ENCODE results near the gene INTS3.
"Not testable (repeated sequence)": the region's sequence is repeated elsewhere in the genome, so short reads cannot be mapped to it uniquely, and the experiment has no call there.

Gene INTS3

DNA sequence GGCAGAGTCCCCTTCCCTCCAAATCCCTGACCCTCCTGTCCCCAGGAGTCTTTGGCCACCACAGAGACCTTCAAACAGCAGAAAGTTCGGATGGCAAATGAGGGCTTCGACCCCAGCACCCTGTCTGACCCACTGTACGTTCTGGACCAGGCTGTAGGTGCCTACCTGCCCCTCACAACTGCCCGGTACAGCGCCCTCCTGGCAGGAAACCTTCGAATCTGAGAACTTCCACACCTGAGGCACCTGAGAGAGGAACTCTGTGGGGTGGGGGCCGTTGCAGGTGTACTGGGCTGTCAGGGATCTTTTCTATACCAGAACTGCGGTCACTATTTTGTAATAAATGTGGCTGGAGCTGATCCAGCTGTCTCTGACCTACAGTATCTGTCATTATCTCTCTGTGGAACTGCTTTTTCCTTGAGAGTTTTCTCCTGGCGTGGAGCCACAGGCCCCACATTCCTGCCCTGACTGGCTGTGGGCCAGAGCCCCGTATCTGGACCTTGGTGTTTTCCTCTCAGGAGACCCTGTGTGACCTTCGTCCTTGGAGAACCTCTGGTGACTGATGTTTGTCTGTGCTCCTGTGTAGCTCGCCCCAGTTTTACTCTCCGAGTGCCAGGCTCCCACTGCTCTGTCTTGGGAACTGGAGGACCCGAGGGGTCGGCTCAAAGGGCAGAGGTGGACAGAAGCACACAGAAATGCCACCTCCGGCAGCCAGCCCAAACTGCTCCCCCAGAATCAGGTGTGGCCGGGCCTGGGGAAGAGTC lies 52.1 kb downstream of the INTS3 start:
- H3K36me3 ChIP-seq (ENCODE audit: control insufficient read depth in 2 of 2, insufficient read depth in 2 of 2, low read length in 2 of 2) = peaks cover 0 to 4% of the 10 kb centered on the region in 2 donors
- peaks cover 54% of the 10 kb centered on the region for H3K4me1 ChIP-seq (ENCODE audit: control insufficient read depth, insufficient read depth, low read length)
- no peak overlapping the region for H3K9ac ChIP-seq (ENCODE audit: low read length in 2 of 2)
- no peak overlapping the region for H3K27ac ChIP-seq (ENCODE audit: low read length)
- no peaks in the 10 kb centered on the region for H3K9me3 ChIP-seq (ENCODE audit: control insufficient read depth in 2 of 2, low read length in 2 of 2)
- no peak overlapping the region for H3K4me3 ChIP-seq (ENCODE audit: low read length in 2 of 2)
- H3K27me3 ChIP-seq (ENCODE audit: control insufficient read depth in 1 of 2, insufficient read depth in 2 of 2, low read length in 2 of 2) = no peaks in the 10 kb centered on the region

- Histone ChIP-seq H3K27ac (ENCODE audit: low read length) (no peak overlapping the region), H3K4me1 (ENCODE audit: control insufficient read depth, insufficient read depth, low read length) (peaks cover 50% of the 10 kb centered on the region), H3K36me3 (ENCODE audit: control insufficient read depth in 2 of 2, insufficient read depth in 2 of 2, low read length in 2 of 2) (peaks cover 0 to 4% of the 10 kb centered on the region in 2 donors), H3K9me3 (ENCODE audit: control insufficient read depth in 2 of 2, low read length in 2 of 2) (no peaks in the 10 kb centered on the region), H3K4me3 (ENCODE audit: low read length in 2 of 2) (no peak overlapping the region), H3K27me3 (ENCODE audit: control insufficient read depth in 1 of 2, insufficient read depth in 2 of 2, low read length in 2 of 2) (no peaks in the 10 kb centered on the region), H3K9ac (ENCODE audit: low read length in 2 of 2) (no peak overlapping the region)
These were observed 52.7 kb downstream of the INTS3 start for GRCh38 chr1:153780551-153780950.

DNA sequence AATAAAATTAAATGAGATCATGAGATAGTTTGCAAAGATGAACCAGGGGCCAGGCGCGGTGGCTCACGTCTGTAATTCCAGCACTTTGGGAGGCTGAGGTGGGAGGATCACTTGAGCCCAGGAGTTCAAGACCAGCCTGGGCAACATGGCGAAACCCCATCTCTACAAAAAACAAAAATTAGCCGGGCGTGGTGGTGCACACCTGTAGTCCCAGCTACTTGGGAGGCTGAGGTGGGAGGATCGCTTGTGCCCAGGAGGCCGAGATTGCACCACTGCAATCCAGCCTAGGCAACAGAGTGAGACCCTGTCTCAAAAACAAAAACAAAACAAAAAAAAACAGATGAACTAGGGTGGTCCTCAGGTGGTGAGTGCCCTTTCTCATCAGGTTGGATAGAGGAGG lies 54.8 kb downstream of the INTS3 start:
- not testable (repeated sequence) for H3K9me3 ChIP-seq (ENCODE audit: control insufficient read depth in 2 of 2, low read length in 2 of 2); H3K36me3 ChIP-seq (ENCODE audit: control insufficient read depth in 2 of 2, insufficient read depth in 2 of 2, low read length in 2 of 2); H3K27me3 ChIP-seq (ENCODE audit: control insufficient read depth in 1 of 2, insufficient read depth in 2 of 2, low read length in 2 of 2)
- H3K27ac ChIP-seq (ENCODE audit: low read length) = peak overlapping the region; percentile 97
- H3K9ac ChIP-seq (ENCODE audit: low read length in 2 of 2) = peak overlapping the region; percentile 84 to 87
- H3K4me3 ChIP-seq (ENCODE audit: low read length in 2 of 2) = peak overlapping the region; percentile 72 to 81
- H3K4me1 ChIP-seq (ENCODE audit: control insufficient read depth, insufficient read depth, low read length) = peaks cover 29% of the 10 kb centered on the region

GRCh38 chr1:153783233-153784190 lies 55.7 kb downstream of the INTS3 start:
- H3K27me3 ChIP-seq (ENCODE audit: control insufficient read depth in 1 of 2, insufficient read depth in 2 of 2, low read length in 2 of 2) = no peaks in the 10 kb centered on the region
- H3K9ac ChIP-seq (ENCODE audit: low read length in 2 of 2) = peak overlapping the region; percentile 84 to 87

GRCh38 chr1:153786038-153786790 lies 58.4 kb downstream of the INTS3 start:
- no peaks in the 10 kb centered on the region for H3K27me3 ChIP-seq (ENCODE audit: control insufficient read depth in 1 of 2, insufficient read depth in 2 of 2, low read length in 2 of 2)
- H3K9me3 ChIP-seq (ENCODE audit: control insufficient read depth in 2 of 2, low read length in 2 of 2) = no peaks in the 10 kb centered on the region
- no peaks in the 10 kb centered on the region for H3K36me3 ChIP-seq (ENCODE audit: control insufficient read depth in 2 of 2, insufficient read depth in 2 of 2, low read length in 2 of 2)
- peaks cover 35% of the 10 kb centered on the region for H3K4me1 ChIP-seq (ENCODE audit: control insufficient read depth, insufficient read depth, low read length)
- no peak overlapping the region for H3K9ac ChIP-seq (ENCODE audit: low read length in 2 of 2)
- no peak overlapping the region for H3K4me3 ChIP-seq (ENCODE audit: low read length in 2 of 2)
- H3K27ac ChIP-seq (ENCODE audit: low read length) = no peak overlapping the region

More at GRCh38 chr1:153783233-153784190, 55.7 kb downstream of the INTS3 start:
- H3K27ac ChIP-seq (ENCODE audit: low read length) = peak overlapping the region; percentile 97
- H3K4me1 ChIP-seq (ENCODE audit: control insufficient read depth, insufficient read depth, low read length) = peaks cover 20% of the 10 kb centered on the region
- H3K36me3 ChIP-seq (ENCODE audit: control insufficient read depth in 2 of 2, insufficient read depth in 2 of 2, low read length in 2 of 2) = peaks cover 0 to 4% of the 10 kb centered on the region in 2 donors
- peak overlapping the region; percentile 72 to 81 for H3K4me3 ChIP-seq (ENCODE audit: low read length in 2 of 2)
- no peaks in the 10 kb centered on the region for H3K9me3 ChIP-seq (ENCODE audit: control insufficient read depth in 2 of 2, low read length in 2 of 2)

DNA sequence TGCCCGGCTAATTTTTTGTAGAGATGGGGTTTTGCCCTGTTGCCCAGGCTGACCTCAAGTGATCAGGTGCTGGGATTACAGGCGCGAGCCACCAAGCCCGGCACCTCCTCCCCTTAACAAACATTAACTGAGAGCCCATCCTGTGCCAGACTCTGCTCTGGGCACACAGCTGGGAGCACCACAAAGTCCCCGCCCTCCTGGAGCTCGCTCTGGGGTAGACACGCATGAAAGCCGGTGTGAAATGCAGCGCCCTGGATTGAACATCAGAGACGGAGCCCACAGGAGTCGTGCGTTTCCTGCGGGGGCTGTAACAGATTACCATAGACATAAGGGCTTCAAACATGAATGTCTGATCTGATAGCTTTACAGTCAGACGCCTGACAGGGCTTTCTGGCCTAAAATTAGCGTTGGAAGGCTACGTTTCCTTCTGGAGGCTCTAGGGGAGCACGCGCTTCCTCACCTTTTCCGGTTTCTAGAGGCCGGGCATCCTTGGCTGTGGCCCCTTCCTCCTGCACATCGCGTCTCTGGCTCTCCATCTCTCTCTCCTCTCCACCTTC lies 61.7 kb downstream of the INTS3 start:
- no peaks in the 10 kb centered on the region for H3K9me3 ChIP-seq (ENCODE audit: control insufficient read depth in 2 of 2, low read length in 2 of 2)
- peaks cover 30% of the 10 kb centered on the region for H3K4me1 ChIP-seq (ENCODE audit: control insufficient read depth, insufficient read depth, low read length)
- H3K4me3 ChIP-seq (ENCODE audit: low read length in 2 of 2) = peak overlapping the region; percentile 68 to 84
- no peaks in the 10 kb centered on the region for H3K36me3 ChIP-seq (ENCODE audit: control insufficient read depth in 2 of 2, insufficient read depth in 2 of 2, low read length in 2 of 2)
- H3K27ac ChIP-seq (ENCODE audit: low read length) = peak overlapping the region; percentile 99
- H3K27me3 ChIP-seq (ENCODE audit: control insufficient read depth in 1 of 2, insufficient read depth in 2 of 2, low read length in 2 of 2) = no peaks in the 10 kb centered on the region
- peak overlapping the region; percentile 86 to 94 for H3K9ac ChIP-seq (ENCODE audit: low read length in 2 of 2)

DNA sequence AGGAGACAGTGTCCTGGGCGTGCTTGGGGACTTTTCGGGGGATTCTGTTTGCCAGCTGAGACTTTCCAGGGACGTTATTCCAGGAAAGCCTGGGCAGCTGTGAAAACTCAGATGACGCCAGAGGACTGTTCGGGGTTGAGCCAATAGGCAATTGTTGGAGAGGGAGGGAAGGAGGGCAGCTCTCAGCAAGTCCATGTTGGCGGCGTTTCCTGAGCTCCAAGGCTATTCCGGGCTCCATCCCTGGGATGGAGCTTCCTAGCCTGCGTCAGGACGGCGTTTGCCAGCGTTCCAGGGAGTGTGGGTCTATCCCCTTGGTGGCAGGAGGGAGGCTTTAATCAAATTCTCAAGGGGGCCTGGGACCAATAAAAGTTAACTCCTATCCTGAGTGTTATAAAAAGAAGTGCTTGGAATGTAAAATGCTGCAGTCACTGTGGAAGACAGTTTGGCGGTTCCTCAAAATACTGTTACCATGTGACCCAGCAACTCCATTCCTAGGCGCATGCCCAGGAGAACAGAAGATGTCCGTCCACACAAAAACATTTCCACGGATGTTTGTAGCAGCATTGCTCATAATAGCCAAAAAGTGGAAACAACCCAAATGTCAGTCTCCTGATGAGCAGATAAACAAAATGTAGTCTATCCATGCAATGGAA lies 62.6 kb downstream of the INTS3 start:
- peak overlapping the region; percentile 68 to 84 for H3K4me3 ChIP-seq (ENCODE audit: low read length in 2 of 2)

GRCh38 chr1:153790966-153791647 lies 63.3 kb downstream of the INTS3 start:
- no peaks in the 10 kb centered on the region for H3K9me3 ChIP-seq (ENCODE audit: control insufficient read depth in 2 of 2, low read length in 2 of 2)
- peak overlapping the region; percentile 67 to 84 for H3K4me3 ChIP-seq (ENCODE audit: low read length in 2 of 2)
- peak overlapping the region; percentile 86 to 94 for H3K9ac ChIP-seq (ENCODE audit: low read length in 2 of 2)

More for the DNA sequence above, 62.6 kb downstream of the INTS3 start:
- no peaks in the 10 kb centered on the region for H3K27me3 ChIP-seq (ENCODE audit: control insufficient read depth in 1 of 2, insufficient read depth in 2 of 2, low read length in 2 of 2)
- peak overlapping the region; percentile 99 for H3K27ac ChIP-seq (ENCODE audit: low read length)
- no peaks in the 10 kb centered on the region for H3K36me3 ChIP-seq (ENCODE audit: control insufficient read depth in 2 of 2, insufficient read depth in 2 of 2, low read length in 2 of 2)
- no peaks in the 10 kb centered on the region for H3K9me3 ChIP-seq (ENCODE audit: control insufficient read depth in 2 of 2, low read length in 2 of 2)
- peak overlapping the region; percentile 86 to 94 for H3K9ac ChIP-seq (ENCODE audit: low read length in 2 of 2)
- peaks cover 30% of the 10 kb centered on the region for H3K4me1 ChIP-seq (ENCODE audit: control insufficient read depth, insufficient read depth, low read length)

DNA sequence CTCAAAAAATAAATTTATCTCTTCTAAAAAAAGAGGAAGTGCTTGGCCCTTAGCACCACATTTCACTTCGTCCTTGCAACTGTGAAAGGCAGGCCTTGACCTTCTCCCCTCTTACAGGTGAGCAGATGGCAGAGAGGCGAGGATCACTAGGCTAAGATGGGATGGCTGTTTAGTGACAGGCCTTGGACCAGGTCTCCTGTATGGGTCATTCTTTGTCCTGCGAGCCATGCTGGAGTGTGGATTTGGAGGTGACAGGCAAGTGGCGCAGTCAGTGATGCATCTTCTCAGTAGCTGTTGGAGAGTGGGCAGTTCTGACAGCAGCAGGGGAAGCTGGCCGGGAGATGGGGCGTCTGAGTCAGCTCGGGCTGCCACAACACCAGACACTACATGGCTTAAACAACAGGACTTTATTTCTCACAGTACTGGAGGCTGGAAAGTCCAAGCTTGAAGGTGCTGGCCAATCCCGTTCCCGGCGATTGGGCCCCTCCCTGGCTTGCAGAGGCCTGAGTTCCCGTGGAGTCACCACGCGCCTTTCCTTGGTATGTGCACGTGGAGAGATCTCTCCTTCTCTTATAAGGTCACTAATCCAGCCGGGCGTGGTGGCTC lies 63.9 kb downstream of the INTS3 start:
- Histone ChIP-seq H3K27me3 (ENCODE audit: control insufficient read depth in 1 of 2, insufficient read depth in 2 of 2, low read length in 2 of 2) (no peaks in the 10 kb centered on the region), H3K4me1 (ENCODE audit: control insufficient read depth, insufficient read depth, low read length) (peaks cover 31% of the 10 kb centered on the region), H3K27ac (ENCODE audit: low read length) (peak overlapping the region; percentile 99), H3K36me3 (ENCODE audit: control insufficient read depth in 2 of 2, insufficient read depth in 2 of 2, low read length in 2 of 2) (no peaks in the 10 kb centered on the region), H3K9me3 (ENCODE audit: control insufficient read depth in 2 of 2, low read length in 2 of 2) (no peaks in the 10 kb centered on the region), H3K9ac (ENCODE audit: low read length in 2 of 2) (peak overlapping the region in 1 of 2 donors; percentile 86), H3K4me3 (ENCODE audit: low read length in 2 of 2) (peak overlapping the region; percentile 67 to 84)

More at GRCh38 chr1:153790966-153791647, 63.3 kb downstream of the INTS3 start:
- H3K27ac ChIP-seq (ENCODE audit: low read length) = peak overlapping the region; percentile 99
- peaks cover 30% of the 10 kb centered on the region for H3K4me1 ChIP-seq (ENCODE audit: control insufficient read depth, insufficient read depth, low read length)
- no peaks in the 10 kb centered on the region for H3K27me3 ChIP-seq (ENCODE audit: control insufficient read depth in 1 of 2, insufficient read depth in 2 of 2, low read length in 2 of 2)
- no peaks in the 10 kb centered on the region for H3K36me3 ChIP-seq (ENCODE audit: control insufficient read depth in 2 of 2, insufficient read depth in 2 of 2, low read length in 2 of 2)

Measured in stomach smooth muscle (tissue), 2 donors.